Putamen (tissue), 1 donor: ENCODE results near the gene ABCC6.
"Not testable (repeated sequence)": the region's sequence is repeated elsewhere in the genome, so short reads cannot be mapped to it uniquely, and the experiment has no call there.

Source experiments
- DNase-seq: peaks from one replicate; pipeline ENCODE4 v3.0.0-alpha.2; 2016; ENCODE audit warnings: low spot score

ABCC6 gene

GRCh38 chr16:16223662-16224241 lies 458 bp upstream of the ABCC6 start:
- DNase-seq: not testable (repeated sequence)

- DNase-seq: not testable (repeated sequence)
Measured at GRCh38 chr16:16221382-16221781, 1.9 kb downstream of the ABCC6 start.

GRCh38 chr16:16220449-16220848 lies 2.8 kb downstream of the ABCC6 start:
- DNase-seq: not testable (repeated sequence)

- DNase-seq: not testable (repeated sequence)
Measured at GRCh38 chr16:16218787-16219186, 4.5 kb downstream of the ABCC6 start.

GRCh38 chr16:16218349-16218748 lies 4.9 kb downstream of the ABCC6 start:
- DNase-seq: not testable (repeated sequence)

- DNase-seq: not testable (repeated sequence)
Measured at GRCh38 chr16:16213863-16214293, 9.4 kb downstream of the ABCC6 start.

GRCh38 chr16:16211404-16211803 lies 11.9 kb downstream of the ABCC6 start:
- DNase-seq: not testable (repeated sequence)

GRCh38 chr16:16208461-16208860 lies 14.8 kb downstream of the ABCC6 start:
- not testable (repeated sequence) for DNase-seq

GRCh38 chr16:16207787-16208334 lies 15.4 kb downstream of the ABCC6 start:
- DNase-seq: not testable (repeated sequence)

GRCh38 chr16:16207097-16207786 lies 16.1 kb downstream of the ABCC6 start:
- not testable (repeated sequence) for DNase-seq

GRCh38 chr16:16205864-16206263 lies 17.4 kb downstream of the ABCC6 start:
- DNase-seq: not testable (repeated sequence)

- not testable (repeated sequence) for DNase-seq
Measured at GRCh38 chr16:16204552-16204951, 18.7 kb downstream of the ABCC6 start.

- DNase-seq: not testable (repeated sequence)
Measured at GRCh38 chr16:16203494-16203893, 19.8 kb downstream of the ABCC6 start.

- not testable (repeated sequence) for DNase-seq
Measured at GRCh38 chr16:16202400-16203143, 20.7 kb downstream of the ABCC6 start.

- not testable (repeated sequence) for DNase-seq
Measured at GRCh38 chr16:16201880-16202279, 21.4 kb downstream of the ABCC6 start.

- DNase-seq: not testable (repeated sequence)
Measured at GRCh38 chr16:16200391-16200790, 22.9 kb downstream of the ABCC6 start.

- DNase-seq: not testable (repeated sequence)
Measured at GRCh38 chr16:16199428-16199827, 23.9 kb downstream of the ABCC6 start.

GRCh38 chr16:16197966-16198365 lies 25.3 kb downstream of the ABCC6 start:
- DNase-seq: no peak

GRCh38 chr16:16197331-16197730 lies 26.0 kb downstream of the ABCC6 start:
- no peak for DNase-seq

- no peak for DNase-seq
Measured at GRCh38 chr16:16196099-16196498, 27.2 kb downstream of the ABCC6 start.

GRCh38 chr16:16191493-16192167 lies 31.7 kb downstream of the ABCC6 start:
- DNase-seq: no peak

- DNase-seq: not testable (repeated sequence)
Measured at GRCh38 chr16:16190966-16191365, 32.3 kb downstream of the ABCC6 start.
